Natural killer cell treated with Interleukin-12 subunit alpha and Interleukin-12 subunit beta and Interleukin-15 and Interleukin-18, amount 100 ng/mL, for 72 hours (primary cell): ENCODE data around the gene FSTL1. TPM values are rescaled to one million over a fixed set of nuclear protein-coding genes. Genes with fewer than 3 reads are reported as not detected.

ENCODE experiments used
- ATAC-seq, 2 donors: fragments of 150-1000 bp; cut with Tn5 transposase in 1 of 2; sonication (Bioruptor Pico), chemical (Tn5 transposase) in 1 of 2; 2 replicates each; pipeline ENCODE4 v1.10.0; 2021
- DNase-seq: peaks from one replicate; pipeline ENCODE4 v3.0.0; 2022; ENCODE audit warnings: low spot score
- H3K27ac Mint-ChIP-seq, 2 donors: 1 replicate in 1 of 2; 2 replicates in 1 of 2; pipeline ENCODE4 v1.8.0; 2022; ENCODE audit warnings: mixed read lengths in 2 of 2, mild to moderate bottlenecking in 1 of 2, moderate library complexity in 1 of 2
- H3K27me3 Mint-ChIP-seq, 2 donors: 1 replicate in 1 of 2; 2 replicates in 1 of 2; pipeline ENCODE4 v1.8.0; 2022; ENCODE audit warnings: mixed read lengths in 2 of 2
- H3K36me3 Mint-ChIP-seq: one replicate; pipeline ENCODE4 v1.8.0; 2022; ENCODE audit warnings: mixed read lengths
- H3K4me1 Mint-ChIP-seq, 2 donors: 1 replicate in 1 of 2; 2 replicates in 1 of 2; pipeline ENCODE4 v1.8.0; 2022; ENCODE audit warnings: low read depth in 2 of 2, mixed read lengths in 2 of 2, mild to moderate bottlenecking in 1 of 2
- H3K4me3 Mint-ChIP-seq: one replicate; pipeline ENCODE4 v1.8.0; 2022; ENCODE audit warnings: mixed read lengths
- H3K9me3 Mint-ChIP-seq: 2 replicates; pipeline ENCODE4 v1.8.0; 2022; ENCODE audit warnings: mixed read lengths
- total RNA-seq, 2 donors: library from RNA; stranded (reverse); gene quantifications; one replicate each; pipeline ENCODE4 v1.2.3, GENCODE V29; 2022

FSTL1 gene
- total RNA-seq, 2 donors from 2014 or later = 1.4 to 2.6 TPM

GRCh38 chr3:120473896-120474675 is 23.3 kb upstream of the FSTL1 start:
- Mint-ChIP-seq H3K27ac (no peak overlapping the region), H3K27me3 (peaks cover 17 to 50% of the 10 kb centered on the region in 2 donors), H3K9me3 (no peaks in the 10 kb centered on the region), H3K4me3 (no peak overlapping the region), H3K4me1 (no peaks in the 10 kb centered on the region), H3K36me3 (no peaks in the 10 kb centered on the region)
- no peak for ATAC-seq
- DNase-seq = no peak

GRCh38 chr3:120473389-120473788 is 22.6 kb upstream of the FSTL1 start:
- Mint-ChIP-seq H3K27me3 (peaks cover 17 to 53% of the 10 kb centered on the region in 2 donors), H3K9me3 (no peaks in the 10 kb centered on the region)

DNA sequence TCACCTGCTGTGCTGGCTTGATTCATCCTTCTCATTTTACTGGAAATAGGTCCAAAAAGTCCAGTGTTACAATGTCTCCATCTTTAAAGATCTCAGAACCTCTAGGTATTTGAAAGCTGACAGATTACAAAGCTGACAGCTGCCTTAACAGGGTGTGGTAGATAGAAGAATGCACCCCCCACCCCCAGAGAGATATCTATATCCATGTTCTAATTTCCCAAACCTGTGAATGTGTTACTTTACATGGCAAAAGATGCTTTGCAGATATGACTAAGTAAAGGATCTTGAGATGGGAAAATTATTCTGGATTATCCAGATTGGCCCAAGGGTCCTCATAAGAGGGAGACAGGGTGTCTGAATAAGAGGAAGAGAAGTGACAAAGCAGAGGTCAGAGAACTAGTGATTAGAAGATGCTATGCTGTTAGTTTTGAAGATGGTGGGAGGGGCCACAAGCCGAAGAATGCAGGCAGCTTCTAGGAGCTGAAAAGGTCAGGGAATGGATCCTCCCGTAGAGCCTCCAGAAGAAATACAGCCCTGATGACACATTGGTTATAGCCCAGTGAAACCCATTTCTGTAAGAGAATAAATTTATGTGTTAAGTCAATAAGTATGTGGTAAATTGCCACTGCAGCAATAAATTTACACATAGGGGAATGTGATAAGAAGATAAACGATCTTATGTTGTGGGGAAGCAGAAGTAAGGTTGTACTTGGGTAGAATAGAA is 21.5 kb upstream of the FSTL1 start:
- Mint-ChIP-seq H3K27ac (no peak overlapping the region), H3K9me3 (no peaks in the 10 kb centered on the region), H3K4me3 (no peak overlapping the region), H3K27me3 (peaks cover 21 to 63% of the 10 kb centered on the region in 2 donors), H3K4me1 (no peaks in the 10 kb centered on the region), H3K36me3 (no peaks in the 10 kb centered on the region)
- DNase-seq (no peak), ATAC-seq (no peak)

More at GRCh38 chr3:120473389-120473788, 22.6 kb upstream of the FSTL1 start:
- DNase-seq (no peak), ATAC-seq (no peak)
- Mint-ChIP-seq H3K36me3 (no peaks in the 10 kb centered on the region), H3K4me3 (no peak overlapping the region), H3K4me1 (no peaks in the 10 kb centered on the region), H3K27ac (no peak overlapping the region)

GRCh38 chr3:120471643-120472042 is 20.9 kb upstream of the FSTL1 start:
- Mint-ChIP-seq H3K27me3 (peaks cover 19 to 63% of the 10 kb centered on the region in 2 donors), H3K4me1 (no peaks in the 10 kb centered on the region), H3K27ac (no peak overlapping the region), H3K9me3 (no peaks in the 10 kb centered on the region), H3K36me3 (no peaks in the 10 kb centered on the region), H3K4me3 (no peak overlapping the region)
- DNase-seq = no peak
- no peak for ATAC-seq

- DNase-seq = no peak
- H3K4me3 Mint-ChIP-seq = no peak overlapping the region
- H3K36me3 Mint-ChIP-seq = no peaks in the 10 kb centered on the region
- peaks cover 19 to 63% of the 10 kb centered on the region in 2 donors for H3K27me3 Mint-ChIP-seq
- H3K4me1 Mint-ChIP-seq = no peaks in the 10 kb centered on the region
- no peak for ATAC-seq
- H3K9me3 Mint-ChIP-seq = no peaks in the 10 kb centered on the region
- no peak overlapping the region for H3K27ac Mint-ChIP-seq
Observed at GRCh38 chr3:120470870-120471269, 20.1 kb upstream of the FSTL1 start.

GRCh38 chr3:120469882-120470301 is 19.1 kb upstream of the FSTL1 start:
- Mint-ChIP-seq H3K4me3 (no peak overlapping the region), H3K9me3 (no peaks in the 10 kb centered on the region)
- no peak for ATAC-seq

DNA sequence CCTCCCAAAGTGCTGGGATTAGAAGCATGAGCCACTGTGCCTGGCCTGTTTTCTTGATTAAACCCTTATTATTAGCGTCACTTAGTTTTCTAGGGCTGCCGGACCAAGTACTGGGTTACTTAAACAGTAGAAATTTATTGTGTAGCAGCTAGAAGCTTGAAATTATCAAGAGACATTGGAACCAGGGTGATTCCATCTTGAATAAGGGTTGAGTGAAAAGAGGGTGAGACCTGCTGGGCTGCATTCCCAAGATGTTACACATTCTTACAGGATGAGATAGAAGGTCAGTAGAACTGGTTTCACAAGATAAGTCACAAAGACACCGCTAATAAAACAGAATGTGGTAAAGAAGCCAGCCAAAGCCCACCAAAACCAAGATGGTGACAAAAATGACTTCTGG is 18.6 kb upstream of the FSTL1 start:
- no peaks in the 10 kb centered on the region for H3K36me3 Mint-ChIP-seq
- no peak for ATAC-seq

More at GRCh38 chr3:120469882-120470301, 19.1 kb upstream of the FSTL1 start:
- Mint-ChIP-seq H3K4me1 (no peaks in the 10 kb centered on the region), H3K27me3 (peaks cover 19 to 54% of the 10 kb centered on the region in 2 donors), H3K36me3 (no peaks in the 10 kb centered on the region), H3K27ac (no peak overlapping the region)
- DNase-seq = no peak

DNA sequence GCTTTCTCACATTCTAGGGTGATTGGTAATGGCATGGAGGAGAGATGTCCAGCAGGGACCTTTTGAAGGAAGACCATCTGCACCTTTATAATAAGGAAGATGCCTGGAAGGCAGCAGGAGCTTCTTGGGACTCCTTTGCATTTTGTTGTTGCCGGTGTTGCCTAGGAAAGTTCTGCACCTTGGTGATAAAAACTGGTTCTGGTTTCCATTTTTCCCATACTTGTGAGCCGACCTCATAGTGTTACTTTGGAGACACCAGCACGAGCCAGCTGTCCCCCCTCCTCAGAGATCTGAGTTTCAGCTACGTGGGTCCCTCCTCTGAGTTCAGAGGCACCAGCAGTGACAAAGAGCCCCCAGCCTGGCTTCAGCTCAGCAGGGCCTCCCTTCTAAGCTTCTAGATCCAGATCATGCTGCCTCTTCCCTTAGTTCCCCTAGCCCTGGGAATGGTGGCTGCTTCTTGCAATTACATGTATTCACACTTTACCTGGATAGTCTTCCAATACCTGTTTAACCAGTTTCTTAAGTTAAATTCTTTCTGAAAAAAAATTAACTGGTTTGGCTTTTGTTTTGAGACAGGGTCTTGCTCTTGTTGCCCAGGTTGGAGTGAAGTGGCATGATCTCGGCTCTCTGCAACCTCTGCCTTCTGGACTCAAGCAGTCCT is 18.0 kb upstream of the FSTL1 start:
- Mint-ChIP-seq H3K27me3 (peaks cover 16 to 46% of the 10 kb centered on the region in 2 donors), H3K27ac (no peak overlapping the region), H3K4me3 (no peak overlapping the region), H3K9me3 (no peaks in the 10 kb centered on the region), H3K4me1 (no peaks in the 10 kb centered on the region), H3K36me3 (no peaks in the 10 kb centered on the region)
- ATAC-seq (no peak), DNase-seq (no peak)

More for the DNA sequence above, 18.6 kb upstream of the FSTL1 start:
- H3K4me3 Mint-ChIP-seq = no peak overlapping the region
- H3K4me1 Mint-ChIP-seq = no peaks in the 10 kb centered on the region
- no peak overlapping the region for H3K27ac Mint-ChIP-seq
- no peak for DNase-seq
- H3K27me3 Mint-ChIP-seq = peaks cover 16 to 50% of the 10 kb centered on the region in 2 donors
- H3K9me3 Mint-ChIP-seq = no peaks in the 10 kb centered on the region

GRCh38 chr3:120462409-120462959 is 11.7 kb upstream of the FSTL1 start:
- no peaks in the 10 kb centered on the region for H3K36me3 Mint-ChIP-seq

DNA sequence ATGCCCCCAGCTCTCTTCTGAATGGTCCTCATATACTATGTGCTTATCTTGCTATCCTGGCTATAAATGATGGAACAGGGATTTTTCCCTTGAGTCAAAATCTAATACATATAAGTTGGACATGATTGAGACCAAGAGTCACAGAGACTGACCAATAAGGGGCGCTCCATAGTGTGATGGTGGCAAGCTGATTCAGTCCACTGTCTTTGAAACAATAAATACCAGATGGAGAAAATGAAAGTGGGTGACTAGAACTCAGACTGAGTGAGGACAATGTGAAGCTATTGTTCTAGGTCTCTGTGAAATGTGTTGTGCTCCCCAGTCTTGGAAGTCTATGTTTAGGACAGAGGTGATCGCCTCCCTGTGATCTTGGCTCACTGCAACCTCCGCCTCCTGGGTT is 10.6 kb upstream of the FSTL1 start:
- Mint-ChIP-seq H3K4me3 (no peak overlapping the region), H3K4me1 (peaks cover 0 to 6% of the 10 kb centered on the region in 2 donors), H3K27me3 (peaks cover 8 to 13% of the 10 kb centered on the region in 2 donors), H3K27ac (no peak overlapping the region), H3K9me3 (no peaks in the 10 kb centered on the region), H3K36me3 (no peaks in the 10 kb centered on the region)
- ATAC-seq = no peak
- DNase-seq = no peak

More at GRCh38 chr3:120462409-120462959, 11.7 kb upstream of the FSTL1 start:
- no peaks in the 10 kb centered on the region for H3K9me3 Mint-ChIP-seq
- H3K4me3 Mint-ChIP-seq = no peak overlapping the region
- H3K4me1 Mint-ChIP-seq = peaks cover 0 to 6% of the 10 kb centered on the region in 2 donors
- no peak for DNase-seq
- ATAC-seq = no peak
- H3K27ac Mint-ChIP-seq = no peak overlapping the region
- peaks cover 9 to 13% of the 10 kb centered on the region in 2 donors for H3K27me3 Mint-ChIP-seq

DNA sequence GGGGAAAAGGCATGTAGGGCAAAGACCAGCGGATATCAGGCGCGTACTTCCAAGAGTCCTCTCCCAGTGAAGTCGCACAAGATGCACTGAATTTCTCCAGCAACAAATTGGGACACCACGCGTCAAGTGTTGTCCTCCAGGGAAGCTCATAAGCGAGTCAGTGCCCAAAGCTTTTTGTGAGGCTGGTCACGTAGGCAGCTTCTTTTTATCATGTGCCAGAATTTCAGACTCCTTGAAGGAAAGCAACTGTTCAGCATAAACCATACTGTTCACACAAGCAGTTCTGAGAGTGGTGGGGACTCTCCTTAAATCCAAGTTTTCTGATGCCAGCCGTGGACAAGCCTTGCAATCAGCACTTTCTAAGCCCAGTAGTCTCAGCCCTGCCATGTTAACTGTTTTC is 10.1 kb upstream of the FSTL1 start:
- peaks cover 0 to 6% of the 10 kb centered on the region in 2 donors for H3K4me1 Mint-ChIP-seq
- H3K36me3 Mint-ChIP-seq = no peaks in the 10 kb centered on the region
- no peak overlapping the region for H3K4me3 Mint-ChIP-seq
- no peaks in the 10 kb centered on the region for H3K9me3 Mint-ChIP-seq
- ATAC-seq = no peak
- no peak overlapping the region for H3K27ac Mint-ChIP-seq
- DNase-seq = no peak
- H3K27me3 Mint-ChIP-seq = peaks cover 8 to 13% of the 10 kb centered on the region in 2 donors

GRCh38 chr3:120460181-120460790 is 9.5 kb upstream of the FSTL1 start:
- ATAC-seq = no peak
- no peaks in the 10 kb centered on the region for H3K9me3 Mint-ChIP-seq
- H3K4me1 Mint-ChIP-seq = peaks cover 0 to 6% of the 10 kb centered on the region in 2 donors
- no peak for DNase-seq
- H3K36me3 Mint-ChIP-seq = no peaks in the 10 kb centered on the region
- H3K27me3 Mint-ChIP-seq = peaks cover 8 to 13% of the 10 kb centered on the region in 2 donors
- no peak overlapping the region for H3K27ac Mint-ChIP-seq
- no peak overlapping the region for H3K4me3 Mint-ChIP-seq

GRCh38 chr3:120459196-120459595 is 8.4 kb upstream of the FSTL1 start:
- ATAC-seq = no peak
- no peak overlapping the region for H3K4me3 Mint-ChIP-seq
- H3K27me3 Mint-ChIP-seq = peaks cover 8 to 13% of the 10 kb centered on the region in 2 donors
- no peaks in the 10 kb centered on the region for H3K36me3 Mint-ChIP-seq
- peaks cover 0 to 6% of the 10 kb centered on the region in 2 donors for H3K4me1 Mint-ChIP-seq
- no peak for DNase-seq
- no peak overlapping the region for H3K27ac Mint-ChIP-seq
- no peaks in the 10 kb centered on the region for H3K9me3 Mint-ChIP-seq
